Tibial nerve (tissue), 4 donors: ENCODE measurements around the gene B3GAT2. TPM values are rescaled to one million over a fixed set of nuclear protein-coding genes. Genes with fewer than 3 reads are reported as not detected.

Experiments
- DNase-seq, 2 donors: peaks; one replicate each; pipeline ENCODE4 v3.0.0-alpha.2; 2019; ENCODE audit warnings: low spot score in 2 of 2
- H3K27ac ChIP-seq, 4 donors: fragments of 200-600 bp; sonication (generic) in 3 of 4; one replicate each; pipeline ENCODE4 v1.5.1; 2017 to 2019; ENCODE audit warnings: mild to moderate bottlenecking in 1 of 4
- H3K27me3 ChIP-seq, 2 donors: fragments of 200-600 bp; sonication (generic) in 1 of 2; one replicate each; pipeline versions ENCODE4 v1.5.1 to v1.6.0; 2017 to 2019
- H3K36me3 ChIP-seq, 3 donors: fragments of 200-600 bp; sonication (generic); one replicate each; pipeline ENCODE4 v1.5.1; 2018 to 2019
- H3K4me1 ChIP-seq, 4 donors: fragments of 200-600 bp; sonication (generic) in 3 of 4; one replicate each; pipeline ENCODE4 v1.5.1; 2017 to 2019
- H3K4me3 ChIP-seq, 4 donors: fragments of 200-600 bp; sonication (generic) in 3 of 4; one replicate each; pipeline ENCODE4 v1.5.1; 2017 to 2019; ENCODE audit warnings: mild to moderate bottlenecking in 1 of 4, moderate library complexity in 1 of 4
- H3K9me3 ChIP-seq, 4 donors: fragments of 200-600 bp; sonication (generic) in 3 of 4; one replicate each; pipeline ENCODE4 v1.5.1; 2017 to 2019
- CTCF ChIP-seq, 5 experiments: fragments of 200-600 bp in 3 of 5; fragments of 450-650 bp in 2 of 5; sonication (generic) in 3 of 5; IDR thresholded peaks; one replicate each; pipeline ENCODE4 v1.5.1; 2016 to 2019; ENCODE audit warnings: antibody characterized with exemption in 5 of 5, mild to moderate bottlenecking in 3 of 5, moderate library complexity in 2 of 5
- EP300 ChIP-seq, 2 donors: sonication (generic); formaldehyde crosslinking; IDR thresholded peaks; one replicate each; pipeline ENCODE4 v1.6.1; 2017; ENCODE audit warnings: antibody characterized with exemption in 2 of 2, mild to moderate bottlenecking in 1 of 2
- POLR2A ChIP-seq, 2 donors: fragments of 450-650 bp; IDR thresholded peaks; one replicate each; pipeline ENCODE4 v1.6.1; 2017; ENCODE audit warnings: antibody characterized with exemption in 2 of 2, mild to moderate bottlenecking in 2 of 2, moderate library complexity in 2 of 2
- WGBS, 2 donors: methylation state at CpG; one replicate each; pipeline ENCODE4 v1.1.5; 2018; 5-methylcytosine and 5-hydroxymethylcytosine counted together
- total RNA-seq, 4 donors: library from RNA; depleted of rRNA; stranded (reverse); fragments of >200 nt; gene quantifications; one replicate each; pipeline ENCODE4 v1.1.0, GENCODE V29; 2016

Gene B3GAT2
- total RNA-seq, 4 donors from 2014 or later = 0.30 TPM; not detected in 3

- TF ChIP-seq POLR2A (IDR thresholded peaks at IDR 0.05) = no peak
- no peak for TF ChIP-seq CTCF (IDR thresholded peaks at IDR 0.05)
- no peak for TF ChIP-seq EP300 (IDR thresholded peaks at IDR 0.05)
Observed at GRCh38 chr6:70846207-70846835, 110.5 kb downstream of the B3GAT2 start.

GRCh38 chr6:70844301-70844700 lies 112.6 kb downstream of the B3GAT2 start:
- WGBS, 2 donors = 94 to 97% methylated on average over 1 of the region's 1 CpG
- TF ChIP-seq CTCF (IDR thresholded peaks at IDR 0.05) (no peak), EP300 (IDR thresholded peaks at IDR 0.05) (no peak), POLR2A (IDR thresholded peaks at IDR 0.05) (no peak)
- H3K4me3 ChIP-seq = no peak overlapping the region

More at GRCh38 chr6:70846207-70846835, 110.5 kb downstream of the B3GAT2 start:
- Histone ChIP-seq H3K9me3 (no peaks in the 10 kb centered on the region), H3K27me3 (no peaks in the 10 kb centered on the region), H3K4me1 (no peaks in the 10 kb centered on the region), H3K27ac (no peak overlapping the region), H3K4me3 (no peak overlapping the region), H3K36me3 (peaks cover 0 to 6% (median 0%) of the 10 kb centered on the region in 3 donors)
- WGBS, 2 donors = 88 to 96% methylated on average over 8 of the region's 8 CpGs
- no peak for DNase-seq

GRCh38 chr6:70843328-70843918 lies 113.4 kb downstream of the B3GAT2 start:
- Histone ChIP-seq H3K27ac (no peak overlapping the region), H3K36me3 (peaks cover 0 to 6% (median 0%) of the 10 kb centered on the region in 3 donors), H3K27me3 (no peaks in the 10 kb centered on the region), H3K9me3 (no peaks in the 10 kb centered on the region), H3K4me3 (no peak overlapping the region), H3K4me1 (no peaks in the 10 kb centered on the region)
- WGBS, 2 donors = 90 to 93% methylated on average over 4 of the region's 4 CpGs
- DNase-seq = no peak
- TF ChIP-seq CTCF (IDR thresholded peaks at IDR 0.05) = no peak

More at GRCh38 chr6:70844301-70844700, 112.6 kb downstream of the B3GAT2 start:
- no peaks in the 10 kb centered on the region for H3K4me1 ChIP-seq
- H3K27me3 ChIP-seq = no peaks in the 10 kb centered on the region
- peaks cover 0 to 6% (median 0%) of the 10 kb centered on the region in 3 donors for H3K36me3 ChIP-seq
- no peak overlapping the region for H3K27ac ChIP-seq
- no peaks in the 10 kb centered on the region for H3K9me3 ChIP-seq
- DNase-seq = no peak

GRCh38 chr6:70842541-70842940 lies 114.3 kb downstream of the B3GAT2 start:
- H3K4me1 ChIP-seq = no peaks in the 10 kb centered on the region
- DNase-seq = no peak
- H3K27me3 ChIP-seq = no peaks in the 10 kb centered on the region
- H3K4me3 ChIP-seq = no peak overlapping the region
- H3K9me3 ChIP-seq = no peaks in the 10 kb centered on the region
- 87 to 89% methylated on average over 8 of the region's 8 CpGs for WGBS, 2 donors
- no peak for TF ChIP-seq POLR2A (IDR thresholded peaks at IDR 0.05)
- peaks cover 0 to 6% (median 0%) of the 10 kb centered on the region in 3 donors for H3K36me3 ChIP-seq
- H3K27ac ChIP-seq = no peak overlapping the region

- no peak overlapping the region for H3K27ac ChIP-seq
- no peaks in the 10 kb centered on the region for H3K4me1 ChIP-seq
- peaks cover 0 to 4% (median 0%) of the 10 kb centered on the region in 3 donors for H3K36me3 ChIP-seq
- DNase-seq = no peak
- no peaks in the 10 kb centered on the region for H3K9me3 ChIP-seq
- H3K27me3 ChIP-seq = no peaks in the 10 kb centered on the region
- H3K4me3 ChIP-seq = no peak overlapping the region
- TF ChIP-seq POLR2A (IDR thresholded peaks at IDR 0.05) (no peak), EP300 (IDR thresholded peaks at IDR 0.05) (no peak), CTCF (IDR thresholded peaks at IDR 0.05) (no peak)
- WGBS, 2 donors = 86 to 90% methylated on average over 8 of the region's 8 CpGs
Observed at GRCh38 chr6:70841112-70841511, 115.7 kb downstream of the B3GAT2 start.
